Upper lobe of right lung (tissue), 1 donor: ENCODE results near the gene FHIT. TPM values are rescaled to one million over a fixed set of nuclear protein-coding genes. Genes with fewer than 3 reads are reported as not detected.

Source experiments
- ATAC-seq: fragments of 200-7000 bp; cut with Tn5 transposase; one replicate; pipeline ENCODE4 v1.9.1; 2020; ENCODE audit warnings: mild to moderate bottlenecking, moderate library complexity
- DNase-seq: peaks from one replicate; pipeline ENCODE4 v3.0.0-alpha.2; 2020
- H3K27ac ChIP-seq: fragments of 200-600 bp; one replicate; pipeline ENCODE4 v1.8.0; 2022
- H3K27me3 ChIP-seq: fragments of 200-600 bp; one replicate; pipeline ENCODE4 v1.8.0; 2022; ENCODE audit warnings: mild to moderate bottlenecking
- H3K36me3 ChIP-seq: fragments of 200-600 bp; one replicate; pipeline ENCODE4 v1.8.0; 2022
- H3K4me1 ChIP-seq: fragments of 200-600 bp; one replicate; pipeline ENCODE4 v1.8.0; 2022
- H3K4me3 ChIP-seq: fragments of 200-600 bp; one replicate; pipeline ENCODE4 v1.8.0; 2022; ENCODE audit warnings: mild to moderate bottlenecking
- H3K9me3 ChIP-seq: fragments of 200-600 bp; one replicate; pipeline ENCODE4 v1.8.0; 2022
- CTCF ChIP-seq: fragments of 200-600 bp; IDR thresholded peaks from one replicate; pipeline ENCODE4 v1.8.0; 2022; ENCODE audit warnings: antibody characterized with exemption
- intact Hi-C: fragments of 100-400 bp; cut with DNase I; formaldehyde crosslinking; loops from one replicate; pipeline ENCODE4 v1.11.0; 2022
- total RNA-seq: library from RNA; stranded (reverse); fragmentation: NEBNext Ultra II Directional; extraction: Animal tissue kit (Norgen Biotek cat#: 25700); gene quantifications from one replicate; pipeline ENCODE4 v1.2.1, GENCODE V29; 2021
- donor health status: DM: no; HTN: yes; CAD: no; lungs with severe emphysema.

The FHIT gene
- total RNA-seq, 1 donor from 2014 or later = 9.6 TPM

- DNase-seq (no peak), ATAC-seq (no peak)
- Histone ChIP-seq H3K4me3 (no peak overlapping the region), H3K27ac (no peak overlapping the region), H3K9me3 (no peaks in the 10 kb centered on the region), H3K27me3 (no peaks in the 10 kb centered on the region), H3K36me3 (no peaks in the 10 kb centered on the region), H3K4me1 (no peaks in the 10 kb centered on the region)
- TF ChIP-seq CTCF = no peak
- intact Hi-C loops = no loop called here
Observed at GRCh38 chr3:60000311-60001105, 1250.7 kb downstream of the FHIT start.

GRCh38 chr3:59998058-59998457 lies 1253.2 kb downstream of the FHIT start:
- no peak for DNase-seq
- no peak overlapping the region for H3K4me3 ChIP-seq
- H3K9me3 ChIP-seq = no peaks in the 10 kb centered on the region
- no peaks in the 10 kb centered on the region for H3K27me3 ChIP-seq
- no peak for ATAC-seq
- no peaks in the 10 kb centered on the region for H3K36me3 ChIP-seq
- H3K27ac ChIP-seq = no peak overlapping the region
- H3K4me1 ChIP-seq = no peaks in the 10 kb centered on the region
- intact Hi-C loops = no loop called here
- TF ChIP-seq CTCF = no peak

GRCh38 chr3:59997583-59997982 lies 1253.7 kb downstream of the FHIT start:
- H3K36me3 ChIP-seq = no peaks in the 10 kb centered on the region
- no peaks in the 10 kb centered on the region for H3K27me3 ChIP-seq
- H3K9me3 ChIP-seq = no peaks in the 10 kb centered on the region
- no peak for TF ChIP-seq CTCF
- H3K4me1 ChIP-seq = no peaks in the 10 kb centered on the region
- intact Hi-C loops = no loop called here
- no peak overlapping the region for H3K27ac ChIP-seq
- no peak overlapping the region for H3K4me3 ChIP-seq
- ATAC-seq (no peak), DNase-seq (no peak)

- no peaks in the 10 kb centered on the region for H3K36me3 ChIP-seq
- H3K27ac ChIP-seq = no peak overlapping the region
- no peaks in the 10 kb centered on the region for H3K4me1 ChIP-seq
- DNase-seq = no peak
- H3K4me3 ChIP-seq = no peak overlapping the region
- H3K9me3 ChIP-seq = no peaks in the 10 kb centered on the region
- H3K27me3 ChIP-seq = no peaks in the 10 kb centered on the region
- TF ChIP-seq CTCF = no peak
- intact Hi-C loops = no loop called here
- ATAC-seq = no peak
Observed at GRCh38 chr3:59996056-59996455, 1255.2 kb downstream of the FHIT start.

- H3K9me3 ChIP-seq = no peaks in the 10 kb centered on the region
- intact Hi-C loops = no loop called here
- H3K27ac ChIP-seq = no peak overlapping the region
- no peak for ATAC-seq
- TF ChIP-seq CTCF = no peak
- H3K36me3 ChIP-seq = no peaks in the 10 kb centered on the region
- no peaks in the 10 kb centered on the region for H3K4me1 ChIP-seq
- H3K4me3 ChIP-seq = no peak overlapping the region
- no peak for DNase-seq
- H3K27me3 ChIP-seq = no peaks in the 10 kb centered on the region
Observed at GRCh38 chr3:59995563-59995962, 1255.7 kb downstream of the FHIT start.
